OCI-M2 (cell line): ENCODE results near the gene SPANXD.
"Not testable (repeated sequence)": the region's sequence is repeated elsewhere in the genome, so short reads cannot be mapped to it uniquely, and the experiment has no call there.

Source experiments
- DNase-seq: peaks from one replicate; lab custom pipeline; 2025; ENCODE audit not compliant: unreplicated experiment; lab: John Stamatoyannopoulos, UW

Gene SPANXD

GRCh38 chrX:141698639-141699038 lies at the start of gene SPANXD:
SPANXD (minus strand) TSS chrX:141698739; CDS start chrX:141698405, 334 bp downstream.
- DNase-seq: not testable (repeated sequence)

- no peak for DNase-seq
Observed at GRCh38 chrX:141742666-141743065, 44.1 kb upstream of the SPANXD start.

- no peak for DNase-seq
Observed at GRCh38 chrX:141736656-141737055, 38.1 kb upstream of the SPANXD start.

GRCh38 chrX:141733371-141733770 lies 34.8 kb upstream of the SPANXD start:
- DNase-seq: no peak

GRCh38 chrX:141732031-141732430 lies 33.5 kb upstream of the SPANXD start:
- no peak for DNase-seq

GRCh38 chrX:141724186-141724585 lies 25.6 kb upstream of the SPANXD start:
- no peak for DNase-seq

GRCh38 chrX:141714680-141715079 lies 16.1 kb upstream of the SPANXD start:
- no peak for DNase-seq

- DNase-seq: no peak
Observed at GRCh38 chrX:141701072-141701471, 2.5 kb upstream of the SPANXD start.

GRCh38 chrX:141673946-141674345 lies 24.6 kb downstream of the SPANXD start:
- DNase-seq: no peak

GRCh38 chrX:141669689-141670088 lies 28.9 kb downstream of the SPANXD start:
- DNase-seq: no peak

GRCh38 chrX:141668371-141668770 lies 30.2 kb downstream of the SPANXD start:
- DNase-seq: no peak

- no peak for DNase-seq
Observed at GRCh38 chrX:141662781-141663180, 35.8 kb downstream of the SPANXD start.

- DNase-seq: no peak
Observed at GRCh38 chrX:141652286-141652685, 46.3 kb downstream of the SPANXD start.
